HPDE6-E6E7 (cell line): Measurements from ENCODE around the gene SHMT1.
A peak's percentile ranks its signal among the peaks of the same experiment; 100 is the strongest.
"Not testable (repeated sequence)": the region's sequence is repeated elsewhere in the genome, so short reads cannot be mapped to it uniquely, and the experiment has no call there.

Experiments used
- DNase-seq: peaks from one replicate; pipeline ENCODE4 v3.0.0; 2011; ENCODE audit warnings: missing footprints; ENCODE audit errors: extremely low spot score

Gene SHMT1

DNA sequence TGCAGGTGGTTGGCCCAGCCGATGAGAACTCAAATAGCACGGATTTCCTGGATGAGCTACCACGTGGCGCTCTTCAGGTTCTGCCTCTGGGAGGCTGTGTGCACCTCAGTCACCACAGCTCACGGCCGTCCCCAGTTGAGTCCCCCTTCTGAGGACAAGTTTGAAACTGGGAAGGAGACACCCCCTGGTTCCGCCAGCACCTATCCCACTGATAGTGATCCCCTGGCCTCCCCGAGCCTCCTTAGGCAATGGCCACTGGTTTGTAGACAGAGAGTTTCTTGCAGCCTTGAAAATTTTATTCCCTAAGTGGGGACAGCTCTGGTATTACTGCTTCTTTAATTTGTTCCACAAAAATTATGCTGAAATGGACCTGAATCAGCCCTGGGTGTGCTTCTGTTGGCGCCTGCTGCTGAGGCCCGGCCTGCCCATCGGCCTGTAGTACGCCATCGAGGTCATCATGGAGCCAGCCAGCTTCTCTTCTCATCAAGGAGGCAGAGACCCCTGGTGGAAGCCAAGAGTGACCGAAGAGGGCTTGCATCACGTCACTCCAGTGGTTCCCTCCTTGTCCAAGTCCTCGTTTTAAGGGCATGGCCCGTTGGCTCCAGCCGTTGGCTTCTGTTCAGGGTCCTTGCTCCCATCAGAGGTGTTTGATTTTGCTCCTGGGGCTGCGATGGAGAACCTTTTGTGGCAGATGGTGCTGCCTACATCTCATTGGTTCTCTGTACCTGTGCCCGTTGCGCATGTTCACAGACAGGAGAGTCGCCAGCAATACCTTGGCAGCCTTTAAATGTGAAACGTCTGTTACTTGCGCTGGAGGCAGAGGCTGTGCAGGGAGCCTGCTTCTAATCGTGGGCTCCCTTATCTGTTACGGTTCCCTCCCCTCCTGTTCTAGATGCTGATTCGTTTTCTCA, 39.0 kb downstream of the SHMT1 start:
- DNase-seq: no peak

DNA sequence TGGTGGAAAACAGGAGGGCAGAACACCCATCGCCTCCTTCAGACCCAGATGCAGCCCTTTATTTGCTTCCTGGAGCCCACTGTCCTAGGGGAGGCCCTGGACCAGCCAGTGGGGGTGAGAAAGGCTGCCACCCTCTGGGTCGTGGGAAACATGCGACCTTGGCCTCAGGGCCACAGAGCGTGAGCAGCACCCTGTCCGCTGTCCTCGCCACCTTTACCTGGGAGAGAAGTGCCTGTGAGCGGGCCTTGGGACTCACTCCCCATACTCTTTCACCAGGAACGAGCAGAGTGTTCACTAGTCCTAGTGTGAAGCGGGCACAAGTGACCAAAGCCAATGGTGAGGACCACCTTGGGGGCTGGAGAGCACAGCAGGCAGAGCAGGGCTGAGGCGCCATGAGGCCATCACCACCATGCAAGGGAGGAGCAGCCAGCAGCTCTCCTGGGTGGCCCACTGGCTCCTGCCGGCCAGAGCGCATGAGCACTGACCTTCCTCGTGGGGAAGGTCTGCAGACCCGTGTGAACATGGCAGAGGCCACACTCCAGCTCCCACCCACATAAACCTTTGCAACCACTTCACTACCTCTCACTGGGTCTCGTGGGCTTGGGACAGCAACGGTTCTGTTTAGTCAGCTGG, 39.7 kb downstream of the SHMT1 start:
- DNase-seq: no peak

DNA sequence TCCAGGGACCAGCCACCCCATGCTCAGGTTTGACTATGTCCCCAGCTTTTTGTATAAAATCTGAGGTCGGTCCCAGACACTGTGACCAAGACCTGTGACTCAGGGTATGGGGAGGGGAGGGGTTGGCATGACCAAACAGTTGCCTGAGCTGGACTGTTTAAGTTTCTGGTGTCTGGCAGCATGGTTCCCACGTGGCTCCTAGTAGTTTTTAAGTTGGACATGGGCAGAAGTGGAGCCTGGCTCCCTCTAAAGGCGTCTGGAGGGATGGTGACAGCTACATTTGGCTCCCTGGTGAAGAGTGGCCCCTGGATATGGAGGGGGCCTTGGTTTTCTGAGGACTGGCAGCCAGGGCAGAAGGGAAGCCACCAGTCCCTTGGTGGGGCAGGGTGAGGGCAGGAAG, 40.3 kb downstream of the SHMT1 start:
- no peak for DNase-seq

DNA sequence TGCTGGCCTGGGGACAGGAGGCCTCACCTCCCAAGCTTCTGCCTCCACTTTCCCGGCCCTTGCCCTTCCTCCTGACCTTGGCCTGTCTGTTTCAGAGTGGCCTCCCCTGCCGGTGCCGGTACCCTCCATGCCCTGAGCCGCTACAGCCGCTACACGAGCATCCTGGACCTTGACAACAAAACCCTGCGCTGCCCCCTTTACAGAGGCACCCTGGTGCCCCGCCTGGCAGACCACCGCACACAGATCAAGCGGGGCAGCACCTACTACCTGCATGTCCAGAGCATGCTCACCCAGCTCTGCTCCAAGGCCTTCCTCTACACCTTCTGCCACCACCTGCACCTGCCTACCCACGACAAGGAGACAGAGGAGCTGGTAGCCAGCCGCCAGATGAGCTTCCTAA, 40.8 kb downstream of the SHMT1 start:
- DNase-seq: no peak

DNA sequence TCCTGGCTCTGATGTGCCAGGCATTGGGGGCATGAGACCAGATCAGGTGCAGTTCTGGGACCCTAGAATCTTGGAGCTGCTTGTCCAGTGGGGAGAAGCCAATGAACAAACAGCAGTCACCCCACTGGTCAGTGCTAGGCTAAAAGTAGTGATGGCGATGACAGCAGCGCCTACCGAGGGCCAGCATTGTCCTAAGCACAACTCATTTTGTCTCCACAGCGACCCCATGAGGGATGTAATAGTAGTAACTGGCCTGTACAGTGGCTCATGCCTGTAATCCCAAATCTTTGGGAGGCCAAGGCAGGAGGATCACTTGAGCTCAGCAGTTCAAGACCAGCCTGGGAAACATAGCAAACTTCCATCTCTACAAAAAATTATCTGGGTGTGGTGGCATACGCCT, 42.0 kb downstream of the SHMT1 start:
- no peak for DNase-seq

DNA sequence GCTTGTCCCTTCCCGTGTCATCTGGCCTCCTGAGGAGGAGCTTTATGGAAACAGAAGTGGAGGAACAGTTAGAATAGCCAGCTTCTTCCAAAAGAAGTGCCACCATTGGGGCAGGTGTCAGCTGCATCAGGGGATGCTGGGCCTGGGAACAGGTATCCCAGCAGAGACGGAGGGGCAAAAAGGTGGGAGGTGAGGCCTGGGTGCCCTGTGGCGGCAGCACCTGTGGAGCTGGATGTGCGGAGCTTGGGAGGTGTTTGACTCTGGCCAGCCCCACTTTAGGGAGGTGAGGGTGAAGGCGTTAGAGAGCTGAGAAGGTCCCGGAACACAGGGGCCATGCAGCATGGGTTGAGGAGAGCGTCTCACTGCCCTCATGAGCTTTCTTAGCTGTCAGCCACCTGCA, 43.0 kb downstream of the SHMT1 start:
- DNase-seq: no peak

DNA sequence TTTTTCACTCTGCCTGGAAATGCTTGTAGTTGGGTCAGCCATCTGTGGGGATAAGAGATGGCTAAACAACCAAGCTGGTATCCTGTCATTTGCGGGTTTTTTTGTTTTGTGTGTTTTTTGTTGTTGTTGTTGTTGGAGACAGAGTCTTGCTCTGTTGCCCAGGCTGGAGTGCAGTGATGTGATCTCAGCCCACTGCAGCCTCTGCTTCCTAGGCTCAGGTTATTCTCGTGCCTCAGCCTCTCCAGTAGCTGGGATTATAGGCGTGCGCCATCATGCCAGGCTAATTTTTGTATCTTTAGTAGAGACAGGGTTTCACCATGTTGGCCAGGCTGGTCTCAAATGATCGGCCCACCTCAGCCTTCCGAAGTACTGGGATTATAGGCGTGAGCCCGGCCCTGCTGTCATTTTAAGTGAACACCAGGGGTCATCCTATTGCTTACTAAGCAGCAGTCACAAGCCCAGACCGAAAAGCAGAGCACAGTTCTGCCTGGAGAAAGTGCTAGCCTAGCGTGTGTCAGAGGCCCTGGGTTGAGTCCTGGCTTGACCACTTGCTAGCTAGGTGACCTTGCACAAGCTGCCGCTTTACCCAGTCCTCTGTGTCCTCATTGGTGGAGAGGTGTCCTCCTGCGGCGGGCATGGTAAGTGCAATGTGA, 43.6 kb downstream of the SHMT1 start:
- DNase-seq: no peak

DNA sequence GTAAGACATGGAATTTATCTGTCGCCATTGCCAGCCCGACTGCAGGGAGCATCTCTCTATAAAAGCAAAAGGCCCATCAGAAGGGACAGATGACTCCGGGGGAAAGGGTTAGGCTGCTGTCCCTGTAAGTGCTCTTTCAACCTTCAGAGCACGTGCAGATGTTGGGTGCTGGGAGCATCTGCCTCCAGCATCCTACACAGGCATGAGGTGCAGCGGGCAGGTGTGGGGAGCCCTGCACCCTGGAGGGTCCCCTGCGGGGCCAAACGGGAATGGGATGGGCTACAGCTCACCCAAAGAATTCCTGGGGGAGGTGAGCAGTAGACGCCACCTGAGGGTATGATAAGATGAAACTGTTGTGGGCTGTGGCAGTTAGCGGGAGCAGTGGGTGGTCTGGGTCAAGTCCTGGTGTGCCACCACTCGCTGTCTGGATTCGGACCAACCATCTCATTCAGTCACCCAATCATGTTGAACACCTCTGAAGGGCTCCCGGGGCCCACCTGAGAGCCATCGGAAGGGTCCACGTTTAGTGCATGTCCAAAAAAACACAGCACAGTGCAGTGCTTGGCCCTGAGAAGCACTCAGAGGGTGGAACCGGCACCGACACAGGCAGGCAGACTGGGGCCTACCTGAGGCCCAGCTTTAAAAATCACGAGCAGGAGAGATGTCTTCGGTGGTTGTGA, 44.4 kb downstream of the SHMT1 start:
- no peak for DNase-seq

DNA sequence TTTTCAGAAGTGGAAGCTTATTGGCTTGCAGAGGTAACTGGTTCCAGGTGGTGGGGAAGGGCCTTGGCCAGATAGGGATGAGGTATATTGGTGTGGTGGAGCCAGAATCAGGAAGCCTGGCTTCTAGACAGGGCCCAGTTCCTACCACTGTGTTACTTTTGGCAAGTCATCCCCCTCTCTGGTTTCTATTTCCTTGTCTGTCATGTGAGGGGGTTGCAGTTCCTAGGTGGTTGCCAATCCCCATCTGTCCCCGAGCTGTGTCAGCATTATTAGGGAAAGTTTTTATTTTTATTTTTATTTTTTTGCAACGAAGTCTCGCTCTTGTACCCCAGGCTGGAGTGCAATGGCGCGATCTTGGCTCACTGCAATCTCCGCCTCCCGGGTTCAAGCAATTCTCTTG, 45.2 kb downstream of the SHMT1 start:
- DNase-seq: no peak

DNA sequence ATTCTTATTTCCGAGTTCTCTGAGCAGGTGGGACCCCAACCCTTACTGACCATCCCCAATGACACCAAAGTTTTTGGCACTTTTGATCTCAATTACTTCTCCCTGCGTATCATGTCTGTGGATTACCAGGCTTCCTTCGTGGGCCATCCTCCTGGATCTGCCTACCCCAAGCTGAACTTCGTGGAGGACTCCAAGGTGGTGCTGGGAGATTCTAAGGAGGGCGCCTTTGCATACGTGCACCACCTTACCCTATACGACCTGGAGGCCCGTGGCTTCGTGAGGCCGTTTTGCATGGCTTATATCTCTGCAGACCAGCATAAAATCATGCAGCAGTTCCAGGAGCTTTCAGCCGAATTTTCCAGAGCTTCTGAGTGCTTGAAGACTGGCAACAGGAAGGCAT, 47.4 kb downstream of the SHMT1 start:
- DNase-seq: no peak

DNA sequence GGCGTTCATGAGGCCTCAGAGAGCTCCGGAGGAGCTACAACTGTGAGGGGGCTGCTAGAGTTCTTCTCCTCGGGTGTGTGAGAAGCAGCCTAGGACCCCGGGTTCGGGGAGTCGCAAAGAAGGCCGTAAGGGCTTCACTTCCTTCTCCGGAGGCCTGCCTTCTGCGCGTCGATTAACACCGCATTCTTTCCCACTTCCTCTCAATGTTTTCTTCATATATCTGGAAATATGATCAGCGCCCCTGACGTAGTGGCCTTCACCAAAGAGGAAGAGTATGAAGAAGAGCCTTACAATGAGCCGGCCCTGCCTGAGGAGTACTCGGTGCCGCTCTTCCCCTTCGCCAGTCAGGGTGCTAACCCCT, 47.8 kb downstream of the SHMT1 start:
- no peak for DNase-seq

DNA sequence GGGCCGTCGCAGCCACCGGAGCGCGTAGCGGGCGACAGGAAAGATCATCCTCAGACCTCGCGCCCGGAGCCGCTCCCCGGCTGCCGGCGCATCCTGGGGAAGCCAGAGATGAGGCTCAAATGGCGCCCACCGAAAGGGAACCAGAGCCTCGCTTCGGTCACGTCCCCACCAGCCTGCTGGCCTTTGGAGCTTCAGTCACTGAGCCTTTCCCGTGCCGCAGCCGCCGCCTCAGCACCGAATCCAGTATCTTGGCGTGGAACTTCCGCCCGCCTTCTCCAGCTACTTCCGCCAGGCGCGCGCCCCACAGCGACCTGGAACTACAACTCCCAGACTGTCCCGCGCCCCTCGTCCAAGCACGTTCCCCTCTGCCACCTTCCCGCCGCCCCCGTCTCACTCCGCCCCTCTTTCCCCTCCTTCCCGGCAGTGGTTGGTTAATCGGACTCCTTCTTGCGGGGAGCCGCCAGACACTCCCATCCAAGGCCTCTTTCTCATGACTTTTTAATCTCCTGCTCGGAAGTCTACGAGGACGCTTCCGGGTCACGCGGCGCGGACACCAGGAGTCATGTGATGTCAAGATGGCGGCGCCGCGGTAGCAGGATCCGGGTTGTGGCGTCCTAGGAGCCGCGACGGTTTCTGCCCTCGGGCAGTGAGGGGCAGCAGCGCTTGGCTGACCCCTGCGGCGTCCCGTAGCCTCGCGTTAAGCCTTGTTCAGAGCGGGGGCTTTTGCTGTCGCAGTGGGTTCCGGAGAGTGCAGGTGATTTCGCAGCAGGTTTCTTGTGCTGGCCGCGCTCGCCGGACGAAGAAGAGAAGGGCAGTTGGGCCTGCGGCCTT, 48.4 kb downstream of the SHMT1 start, which contains the start of the genes SMCR8 and TOP3A:
SMCR8 (plus strand) TSS at position 563 of the 831 bp plus-strand sequence. CDS start 497 bp downstream, outside the sequence.
TOP3A (minus strand) TSS at position 264 of the 831 bp plus-strand sequence; CDS start at position 48, 216 bp downstream.
- peak; percentile 96 for DNase-seq

DNA sequence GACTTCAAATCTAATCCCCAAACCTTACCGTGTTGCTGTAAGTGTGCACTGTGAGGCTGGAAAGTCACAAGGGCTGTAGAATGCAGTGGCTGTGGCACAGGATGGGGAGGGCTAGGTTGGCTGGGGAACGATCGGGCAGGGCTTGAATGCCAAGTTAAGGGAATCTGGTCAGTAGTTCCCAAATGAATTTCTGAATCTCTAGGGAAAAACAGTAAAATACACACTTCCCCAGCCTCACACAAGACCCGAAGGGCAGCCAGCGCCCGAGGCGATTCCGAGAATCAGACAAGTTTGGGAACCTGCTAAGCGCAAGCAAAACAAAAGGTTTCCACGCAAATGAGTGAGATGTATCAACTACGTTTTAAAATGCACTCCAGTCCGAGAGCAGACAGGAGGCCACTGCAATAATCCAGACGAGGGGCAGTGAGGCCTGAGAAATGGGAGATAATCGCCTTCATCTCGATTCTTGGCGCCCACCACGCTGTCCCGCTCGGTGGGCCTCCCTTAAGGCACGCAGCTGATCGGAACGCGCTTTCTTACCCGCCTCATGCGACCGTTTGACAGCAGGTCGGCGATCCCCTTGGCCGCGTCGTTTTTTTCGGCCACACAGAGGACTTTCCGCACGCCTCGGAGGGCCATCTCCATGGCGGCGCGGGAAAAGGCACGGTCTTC, 49.2 kb downstream of the SHMT1 start:
- DNase-seq: no peak

DNA sequence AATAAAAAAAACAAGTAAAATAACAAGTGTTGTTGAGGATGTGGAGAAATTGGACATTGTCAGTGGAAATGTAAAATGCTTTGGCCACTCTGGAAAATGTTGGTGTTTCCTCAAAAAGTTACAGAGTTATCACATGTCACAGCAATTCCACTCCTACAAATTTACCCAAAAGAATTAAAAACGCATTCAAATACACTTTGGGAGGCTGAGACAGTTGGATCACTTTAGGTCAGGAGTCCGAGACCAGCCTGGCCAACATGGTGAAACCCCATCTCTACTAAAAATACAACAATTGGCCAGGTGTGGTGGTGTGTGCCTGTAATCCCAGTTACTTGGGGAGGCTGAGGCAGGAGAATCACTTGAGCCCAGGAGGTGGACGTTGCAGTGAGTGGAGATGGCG, 54.1 kb downstream of the SHMT1 start:
- DNase-seq: no peak

DNA sequence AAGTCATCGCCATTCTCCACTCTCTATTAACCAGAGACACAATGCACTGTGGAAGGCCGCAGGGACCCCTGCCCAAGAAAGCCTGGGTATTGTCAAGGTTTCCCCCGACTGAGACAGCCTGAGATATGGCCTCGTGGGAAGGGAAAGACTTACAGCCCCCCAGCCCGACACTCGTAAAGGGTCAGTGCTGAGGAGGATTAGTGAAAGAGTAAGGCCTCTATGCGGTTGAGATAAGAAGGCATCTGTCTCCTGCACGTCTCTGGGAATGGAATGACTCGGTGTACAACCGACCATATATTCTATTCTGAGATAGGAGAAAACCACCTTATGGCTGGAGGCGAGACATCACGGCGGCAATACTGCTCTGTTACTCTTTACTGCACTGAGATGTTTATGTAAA, 60.1 kb downstream of the SHMT1 start:
- not testable (repeated sequence) for DNase-seq

DNA sequence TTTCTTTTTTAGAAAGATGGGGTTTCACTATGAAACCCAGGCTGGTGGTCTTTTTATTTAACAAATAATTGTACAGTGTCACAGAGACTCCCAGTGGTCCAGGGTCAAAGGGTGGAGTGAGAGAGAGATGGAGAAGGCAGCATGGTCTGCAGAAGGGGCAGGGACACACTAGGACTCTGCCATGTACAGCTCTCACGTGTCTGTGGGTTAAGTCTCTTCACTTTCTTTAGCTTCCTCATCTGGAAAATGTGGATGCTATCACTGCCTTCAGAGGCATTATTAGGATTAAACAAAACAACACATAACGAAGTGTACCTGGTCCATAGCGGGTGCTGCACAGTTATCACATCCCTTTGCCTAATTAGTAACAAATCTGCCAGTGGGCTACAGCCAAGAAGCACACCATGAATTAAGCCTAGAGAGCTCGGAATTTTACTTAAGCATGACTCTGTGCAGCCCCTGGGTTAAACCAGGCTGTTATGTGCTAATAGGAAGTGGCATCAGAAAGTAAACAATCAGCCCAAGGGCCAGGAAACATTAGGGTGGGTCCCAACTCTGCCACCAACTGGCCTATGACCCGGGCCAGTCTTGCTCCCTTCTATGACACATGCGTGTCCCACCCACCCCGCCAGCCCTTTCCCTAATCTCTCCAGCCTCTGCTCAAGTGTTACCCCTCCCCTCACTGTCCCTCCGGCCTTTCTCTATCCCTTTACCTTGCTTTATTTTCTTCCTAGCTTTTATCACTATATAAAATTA, 62.4 kb downstream of the SHMT1 start:
- no peak for DNase-seq

DNA sequence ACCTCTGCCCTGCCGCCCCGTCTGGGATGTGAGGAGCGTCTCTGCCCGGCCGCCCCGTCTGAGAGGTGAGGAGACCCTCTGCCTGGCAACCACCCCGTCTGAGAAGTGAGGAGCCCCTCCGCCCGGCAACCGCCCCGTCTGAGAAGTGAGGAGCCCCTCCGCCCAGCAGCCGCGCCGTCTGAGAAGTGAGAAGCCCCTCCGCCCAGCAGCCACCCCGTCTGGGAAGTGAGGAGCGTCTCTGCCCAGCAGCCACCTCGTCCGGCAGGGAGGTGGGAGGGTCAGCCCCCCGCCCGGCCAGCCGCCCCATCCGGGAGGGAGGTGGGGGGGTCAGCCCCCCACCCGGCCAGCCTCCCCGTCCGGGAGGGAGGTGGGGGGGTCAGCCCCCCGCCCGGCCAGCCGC, 65.3 kb downstream of the SHMT1 start:
- DNase-seq: not testable (repeated sequence)

DNA sequence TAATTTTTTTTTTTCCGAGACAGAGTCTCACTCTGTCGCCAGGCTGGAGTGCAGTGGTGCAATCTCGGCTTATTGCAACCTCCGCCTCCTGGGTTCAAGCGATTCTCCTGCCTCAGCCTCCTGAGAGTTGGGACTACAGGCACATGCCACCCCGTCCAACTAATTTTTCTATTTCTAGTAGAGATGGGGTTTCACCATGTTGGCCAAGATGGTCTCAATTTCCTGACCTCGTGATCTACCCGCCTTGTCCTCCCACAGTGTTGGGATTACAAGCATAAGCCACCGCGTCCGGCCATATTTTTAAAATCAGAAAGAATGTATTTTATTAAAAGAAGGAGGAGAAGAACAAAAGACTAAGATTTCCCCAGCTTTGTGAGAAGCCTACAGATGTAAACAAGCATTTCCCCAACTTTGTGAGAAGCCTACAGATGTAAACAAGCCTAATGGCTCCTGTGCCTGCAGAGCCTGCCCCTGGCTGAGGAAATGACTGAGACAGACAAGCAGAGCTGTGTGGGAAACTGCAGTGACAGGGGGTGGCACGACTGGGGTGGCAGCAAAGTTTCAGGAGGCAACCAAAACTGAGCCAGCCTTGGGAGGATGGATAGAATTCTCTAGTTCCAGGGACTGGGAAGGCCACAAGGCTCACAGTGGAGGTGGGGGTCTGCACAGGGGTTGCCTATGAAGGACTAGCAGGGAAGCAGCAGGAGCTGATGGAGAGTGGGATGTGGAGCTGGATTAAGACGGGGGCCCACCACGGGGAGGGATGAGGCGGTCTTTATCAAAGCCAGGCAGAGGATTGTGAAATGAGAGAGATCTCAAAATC, 71.4 kb downstream of the SHMT1 start:
- no peak for DNase-seq

DNA sequence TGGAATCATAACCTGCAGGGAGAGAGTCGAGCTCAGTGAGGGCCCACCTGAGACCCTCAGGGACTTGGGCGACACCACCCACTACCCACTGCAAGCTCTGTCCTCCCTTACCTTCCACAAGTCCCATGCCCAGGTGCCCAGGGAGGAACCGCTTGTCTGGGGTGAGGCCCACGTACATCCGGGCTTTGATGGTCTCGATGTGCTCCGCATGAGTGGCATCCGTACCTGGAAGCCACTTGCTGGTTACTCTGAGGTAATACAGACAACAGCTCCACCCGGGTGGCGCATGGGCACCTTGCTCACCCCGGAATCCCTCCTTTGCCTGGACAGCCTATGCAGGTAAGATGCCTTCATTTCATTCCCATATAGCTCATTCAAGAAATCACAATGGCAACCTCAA, 78.1 kb downstream of the SHMT1 start:
- no peak for DNase-seq
